GM12878 (cell line): Measurements from ENCODE around the gene AGPAT4. TPM values are rescaled to one million over a fixed set of nuclear protein-coding genes. Genes with fewer than 3 reads are reported as not detected.

Experiments
- ATAC-seq: fragments of 200-7000 bp; cut with Tn5 transposase; 3 replicates; pipeline ENCODE4 v1.9.1; 2020; ENCODE audit warnings: mild to moderate bottlenecking, moderate library complexity
- BruUV-seq: library from RNA; stranded (reverse); fragments of 400-500 nt; replicated peaks from 2 replicates; lab custom pipeline; 2021; lab: Mats Ljungman, UMichigan
- CTCF ChIA-PET: fragments of 300-600 bp; sonication (Branson Sonifier 250); formaldehyde crosslinking; extraction: SDS; loops from one replicate; lab custom pipeline; 2021; ENCODE audit warnings: inconsistent platforms; lab: Yijun Ruan, JAX
- POLR2A ChIA-PET: fragments of 350-600 bp; formaldehyde crosslinking; extraction: SDS; loops from one replicate; lab custom pipeline; 2021; ENCODE audit warnings: inconsistent platforms; lab: Charles Lee
- RAD21 ChIA-PET: fragments of 300-600 bp; sonication (Branson Sonifier 250); formaldehyde crosslinking; loops from one replicate; lab custom pipeline; 2023; ENCODE audit warnings: antibody characterized with exemption; ENCODE audit not compliant: unreplicated experiment; lab: Charles Lee
- SMC1A ChIA-PET: fragments of 300-600 bp; sonication (Branson Sonifier 250); formaldehyde crosslinking; loops from one replicate; lab custom pipeline; 2023; ENCODE audit not compliant: unreplicated experiment, uncharacterized antibody; lab: Charles Lee
- DNase-seq: peaks from one replicate; pipeline ENCODE4 v3.0.0-alpha.2; 2011; ENCODE audit warnings: low read depth, low spot score
- FAIRE-seq: peaks from 3 replicates; lab custom pipeline; 2011; peaks lifted over from hg19 to GRCh38; lab: Jason Lieb, UNC
- H2AFZ ChIP-seq: 2 replicates; pipeline ENCODE4 v1.6.0; 2011; ENCODE audit warnings: low read depth, low read length, control low read depth; ENCODE audit not compliant: control insufficient read depth
- H3K27ac ChIP-seq: 2 replicates; pipeline ENCODE4 v1.5.1; 2011; ENCODE audit warnings: control low read depth; ENCODE audit not compliant: control insufficient read depth, insufficient read depth
- H3K27me3 ChIP-seq, 2 experiments: replicated peaks in 1 of 2; 2 replicates each; pipeline versions ENCODE4 v1.6.0 to v1.6.1; 2011; ENCODE audit warnings: low read length in 1 of 2; ENCODE audit not compliant: control insufficient read depth in 2 of 2, insufficient read depth in 2 of 2
- H3K36me3 ChIP-seq, 2 experiments: 2 replicates each; pipeline ENCODE4 v1.5.1; 2011; ENCODE audit warnings: low read length in 1 of 2; ENCODE audit not compliant: control insufficient read depth in 2 of 2, insufficient read depth in 2 of 2
- H3K4me1 ChIP-seq: 2 replicates; pipeline ENCODE4 v1.6.1; 2011; ENCODE audit warnings: mild to moderate bottlenecking, low read length, moderate library complexity, mixed read lengths; ENCODE audit not compliant: control insufficient read depth, insufficient read depth
- H3K4me2 ChIP-seq: 2 replicates; pipeline ENCODE4 v1.6.0; 2011; ENCODE audit warnings: control low read depth; ENCODE audit not compliant: control insufficient read depth, insufficient read depth
- H3K4me3 ChIP-seq: fragments of 200-600 bp; sonication (generic); 2 replicates; pipeline ENCODE4 v1.5.1; 2016
- H3K79me2 ChIP-seq: 2 replicates; pipeline ENCODE4 v1.6.0; 2011; ENCODE audit warnings: low read length; ENCODE audit not compliant: control insufficient read depth, insufficient read depth
- H3K9ac ChIP-seq: 2 replicates; pipeline ENCODE4 v1.8.0; 2011; ENCODE audit warnings: low read length, control low read depth, mixed read lengths; ENCODE audit not compliant: control insufficient read depth, insufficient read depth
- H3K9me3 ChIP-seq: replicated peaks from 3 replicates; pipeline ENCODE4 v1.5.1; 2011; ENCODE audit warnings: mild to moderate bottlenecking, low read length; ENCODE audit not compliant: control insufficient read depth, insufficient read depth
- H4K20me1 ChIP-seq: 2 replicates; pipeline ENCODE4 v1.6.0; 2011; ENCODE audit not compliant: control insufficient read depth, insufficient read depth
- CBFB ChIP-seq: IDR thresholded peaks from 2 replicates; pipeline ENCODE4 v1.6.1; 2016; ENCODE audit warnings: antibody characterized with exemption, low read depth
- CREM ChIP-seq: IDR thresholded peaks from 2 replicates; pipeline ENCODE4 v1.6.1; 2014; ENCODE audit warnings: antibody characterized with exemption, low read depth
- EP300 ChIP-seq, 2 experiments: fragments of 150-350 bp in 1 of 2; IDR thresholded peaks; 2 replicates each; pipeline ENCODE4 v1.6.1; 2011 to 2012; ENCODE audit warnings: low read depth in 2 of 2, low read length in 2 of 2, borderline replicate concordance in 1 of 2, improper control_type of control experiment in 1 of 2, inconsistent platforms in 1 of 2; ENCODE audit not compliant: control insufficient read depth in 1 of 2
- SUZ12 ChIP-seq: fragments of 200-600 bp; sonication (generic); IDR thresholded peaks from one replicate; pipeline ENCODE4 v1.6.1; 2018; ENCODE audit warnings: antibody characterized with exemption, mild to moderate bottlenecking; ENCODE audit not compliant: unreplicated experiment
- ZNF217 ChIP-seq: fragments of 450-650 bp; IDR thresholded peaks from 2 replicates; pipeline ENCODE4 v1.6.1; 2017; ENCODE audit warnings: antibody characterized with exemption, mild to moderate bottlenecking
- WGBS: methylation state at CpG from one replicate; pipeline ENCODE4 v1.1.6; 2016; ENCODE audit warnings: low lambda C conversion rate; ENCODE audit not compliant: insufficient replicate concordance, insufficient coverage; ENCODE audit errors: missing lambda C conversion rate; 5-methylcytosine and 5-hydroxymethylcytosine counted together
- in situ Hi-C: fragments of 300-500 bp; cut with MboI; formaldehyde crosslinking; loops from 9 replicates; pipeline ENCODE4 v1.14.3; 2018; ENCODE audit warnings: mixed read lengths
- intact Hi-C: fragments of 100-400 bp; cut with micrococcal nuclease; formaldehyde crosslinking; loops from one replicate; pipeline ENCODE4 v1.14.2; 2022; ENCODE audit not compliant: unreplicated experiment
- polyA plus RNA-seq, 11 experiments: library from polyadenylated mRNA; depleted of rRNA in 4 of 11; unstranded in 6 of 11; stranded (reverse) in 5 of 11; fragments of >200 nt; fragmentation: Nextera tagmentation in 4 of 11; fragmentation: Illumina TruSeq in 1 of 11; extraction: Ambion mirVana in 4 of 11; extraction: Trizol in 1 of 11; gene quantifications; 1 replicate in 1 of 11; 2 replicates in 10 of 11; pipeline versions ENCODE4 v1.2.1 to v1.2.3, GENCODE V29; 2011 to 2016; ENCODE audit warnings: inconsistent platforms in 2 of 11, missing spikeins in 2 of 11, low read depth in 1 of 11
- total RNA-seq, 4 experiments: library from RNA; depleted of rRNA in 3 of 4; stranded (reverse); fragments of >200 nt in 3 of 4; fragmentation: Illumina TruSeq in 1 of 4; extraction: Trizol in 1 of 4; gene quantifications; 2 replicates each; pipeline versions ENCODE4 v1.2.1 to v1.2.3, GENCODE V29; 2013 to 2021
- TF ChIP-seq, protein P1 (sequence below): fragments of 450-650 bp; conservative IDR thresholded peaks from 2 replicates; pipeline ENCODE4 v1.6.1; 2017; ENCODE audit warnings: mild to moderate bottlenecking, moderate library complexity
- TF ChIP-seq, protein P2 (sequence below): IDR thresholded peaks from 2 replicates; pipeline ENCODE4 v1.6.1; 2011; ENCODE audit warnings: low read depth, mild to moderate bottlenecking, low read length, moderate library complexity, borderline replicate concordance; ENCODE audit errors: extremely low read depth
- TF ChIP-seq, protein P3 (sequence below): fragments of 150-350 bp; IDR thresholded peaks from 2 replicates; pipeline ENCODE4 v1.6.1; 2014; ENCODE audit warnings: mild to moderate bottlenecking, low read depth, low read length

AGPAT4 gene
- total and polyA plus RNA-seq, 10 of the 15 experiments (the other 5 are each of a cell fraction or from before 2014, with no cell fraction given) = 0.34 to 2.2 (median 1.3) TPM

DNA sequence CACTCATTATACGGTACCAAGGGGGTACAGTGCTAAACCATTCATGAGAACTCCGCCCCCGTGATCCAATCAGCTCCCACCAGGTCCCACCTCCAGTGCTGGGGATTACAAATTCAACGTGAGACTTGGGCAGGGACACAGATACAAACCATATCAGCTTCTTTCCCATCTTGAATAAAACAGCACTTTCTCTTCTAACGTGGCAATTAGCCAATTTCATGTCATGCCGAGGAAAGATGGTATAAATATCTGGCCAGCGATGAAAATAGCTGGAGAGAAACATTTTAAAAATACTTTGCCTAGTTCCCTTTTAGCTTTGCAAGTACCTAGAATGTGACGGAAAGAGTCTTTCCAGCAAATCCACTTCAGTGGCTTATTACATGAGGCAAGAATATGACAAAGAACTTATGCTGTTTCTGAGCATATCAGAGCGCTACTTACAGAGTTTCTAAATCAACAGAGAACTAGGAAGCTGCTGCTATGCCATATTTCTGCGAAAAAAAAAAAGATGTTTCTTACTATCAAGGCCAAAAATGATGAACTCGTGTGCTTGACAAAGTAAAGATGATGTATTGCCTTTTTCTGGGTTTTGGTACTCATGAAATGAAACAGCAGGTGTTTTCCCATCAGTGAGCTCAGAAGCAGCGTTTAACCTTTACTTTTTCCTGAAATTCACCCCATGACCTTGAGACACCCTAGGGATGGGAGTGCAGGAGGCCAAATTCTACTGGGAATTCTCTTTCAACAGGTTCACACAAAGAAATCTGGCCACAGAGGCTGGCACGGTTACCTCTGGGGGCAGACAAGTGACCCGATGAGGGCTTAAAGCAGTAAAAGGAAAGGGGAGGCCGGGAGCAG is 37.9 kb downstream of the AGPAT4 start (continued):
- TF ChIP-seq, protein P1, sequence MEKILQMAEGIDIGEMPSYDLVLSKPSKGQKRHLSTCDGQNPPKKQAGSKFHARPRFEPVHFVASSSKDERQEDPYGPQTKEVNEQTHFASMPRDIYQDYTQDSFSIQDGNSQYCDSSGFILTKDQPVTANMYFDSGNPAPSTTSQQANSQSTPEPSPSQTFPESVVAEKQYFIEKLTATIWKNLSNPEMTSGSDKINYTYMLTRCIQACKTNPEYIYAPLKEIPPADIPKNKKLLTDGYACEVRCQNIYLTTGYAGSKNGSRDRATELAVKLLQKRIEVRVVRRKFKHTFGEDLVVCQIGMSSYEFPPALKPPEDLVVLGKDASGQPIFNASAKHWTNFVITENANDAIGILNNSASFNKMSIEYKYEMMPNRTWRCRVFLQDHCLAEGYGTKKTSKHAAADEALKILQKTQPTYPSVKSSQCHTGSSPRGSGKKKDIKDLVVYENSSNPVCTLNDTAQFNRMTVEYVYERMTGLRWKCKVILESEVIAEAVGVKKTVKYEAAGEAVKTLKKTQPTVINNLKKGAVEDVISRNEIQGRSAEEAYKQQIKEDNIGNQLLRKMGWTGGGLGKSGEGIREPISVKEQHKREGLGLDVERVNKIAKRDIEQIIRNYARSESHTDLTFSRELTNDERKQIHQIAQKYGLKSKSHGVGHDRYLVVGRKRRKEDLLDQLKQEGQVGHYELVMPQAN = no peak
- TF ChIP-seq SUZ12 = no peak

DNA sequence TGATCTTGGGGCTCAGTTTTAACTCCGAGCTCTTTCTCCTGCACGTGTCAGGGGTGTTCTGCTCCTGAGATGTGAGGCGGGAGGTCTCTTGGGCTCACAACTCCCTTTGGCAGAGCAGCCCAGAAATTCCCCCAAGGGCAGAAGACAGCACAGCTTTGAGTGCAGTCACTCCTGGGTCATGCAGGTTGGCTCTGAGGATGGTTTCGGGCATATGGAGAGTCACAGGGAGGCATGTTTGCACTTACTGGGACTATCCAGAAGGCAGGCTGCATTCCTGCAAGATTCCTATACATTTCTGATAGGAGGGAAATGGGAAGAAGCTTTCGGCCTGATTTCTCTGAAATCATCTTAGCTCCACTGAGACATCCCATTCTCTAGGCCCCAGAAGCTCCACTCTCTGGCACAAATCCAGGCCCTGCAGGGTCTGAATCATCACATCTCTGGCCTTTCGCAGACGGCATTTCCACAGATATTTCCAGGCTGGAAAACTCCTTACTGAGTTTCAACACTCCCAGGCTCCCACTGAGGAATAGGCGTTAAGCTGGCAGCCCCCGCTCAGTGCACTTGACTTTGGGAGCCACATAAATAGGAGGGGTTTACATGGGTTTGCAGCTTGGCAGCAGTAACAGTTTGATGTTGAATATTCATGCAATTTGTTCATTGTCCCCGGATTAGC is 39.7 kb downstream of the AGPAT4 start:
- H3K9me3 ChIP-seq = no peaks in the 10 kb centered on the region
- FAIRE-seq (no peak), DNase-seq (no peak), ATAC-seq (no peak)
- in situ Hi-C loops = no loop called here
- no peak overlapping the region for H3K9ac ChIP-seq
- no peak overlapping the region for H3K27ac ChIP-seq
- ChIA-PET RAD21 (no interaction called here), POLR2A (no interaction called here), SMC1A (no interaction called here), CTCF (interaction anchor here (0.9 kb wide), 1 partner anchor 7 kb away, joined by 4 read pairs; no protein-coding TSS in a partner anchor)
- H3K4me1 ChIP-seq = peaks cover 10% of the 10 kb centered on the region; the same call in 1 of the 2 replicates
- intact Hi-C loops = no loop called here
- BruUV-seq = no TSS peak
- no peaks in the 10 kb centered on the region for H4K20me1 ChIP-seq
- WGBS = 89% methylated on average over 9 of the region's 10 CpGs
- H3K4me3 ChIP-seq = no peak overlapping the region
- H3K27me3 ChIP-seq = no peaks in the 10 kb centered on the region
- no peak overlapping the region for H2AFZ ChIP-seq
- no peak overlapping the region for H3K4me2 ChIP-seq
- H3K79me2 ChIP-seq = no peaks in the 10 kb centered on the region
- H3K36me3 ChIP-seq = no peaks in the 10 kb centered on the region
- TF ChIP-seq, protein P2, sequence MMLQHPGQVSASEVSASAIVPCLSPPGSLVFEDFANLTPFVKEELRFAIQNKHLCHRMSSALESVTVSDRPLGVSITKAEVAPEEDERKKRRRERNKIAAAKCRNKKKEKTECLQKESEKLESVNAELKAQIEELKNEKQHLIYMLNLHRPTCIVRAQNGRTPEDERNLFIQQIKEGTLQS = no peak
- TF ChIP-seq, protein P3, sequence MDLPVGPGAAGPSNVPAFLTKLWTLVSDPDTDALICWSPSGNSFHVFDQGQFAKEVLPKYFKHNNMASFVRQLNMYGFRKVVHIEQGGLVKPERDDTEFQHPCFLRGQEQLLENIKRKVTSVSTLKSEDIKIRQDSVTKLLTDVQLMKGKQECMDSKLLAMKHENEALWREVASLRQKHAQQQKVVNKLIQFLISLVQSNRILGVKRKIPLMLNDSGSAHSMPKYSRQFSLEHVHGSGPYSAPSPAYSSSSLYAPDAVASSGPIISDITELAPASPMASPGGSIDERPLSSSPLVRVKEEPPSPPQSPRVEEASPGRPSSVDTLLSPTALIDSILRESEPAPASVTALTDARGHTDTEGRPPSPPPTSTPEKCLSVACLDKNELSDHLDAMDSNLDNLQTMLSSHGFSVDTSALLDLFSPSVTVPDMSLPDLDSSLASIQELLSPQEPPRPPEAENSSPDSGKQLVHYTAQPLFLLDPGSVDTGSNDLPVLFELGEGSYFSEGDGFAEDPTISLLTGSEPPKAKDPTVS = no peak
- TF ChIP-seq ZNF217 (no peak), CREM (no peak), EP300 (IDR thresholded peaks at IDR 0.05; ENCODE audit: borderline replicate concordance in 1 of 2, control insufficient read depth in 1 of 2, low read depth in 2 of 2, low read length in 2 of 2) (no peak), CBFB (no peak)
